ENCODE results near the gene RAB38. TPM values are rescaled to one million over a fixed set of nuclear protein-coding genes. Genes with fewer than 3 reads are reported as not detected.

The RAB38 gene
- total RNA-seq, 1 experiment from 2014 or later: 0.41 TPM

- no peak for TF ChIP-seq CTCF (IDR thresholded peaks at IDR 0.05; ENCODE audit: insufficient read depth in 1 of 2, low read depth in 1 of 2, low read length in 1 of 2, severe bottlenecking in 1 of 2, unreplicated experiment in 1 of 2)
- peaks cover 4% of the 10 kb centered on the region for H3K27me3 Mint-ChIP-seq (ENCODE audit: insufficient read depth, unreplicated experiment)
- Histone ChIP-seq H3K9me3 (no peaks in the 10 kb centered on the region), H3K4me3 (ENCODE audit: low read depth, low read length) (no peak overlapping the region), H3K4me1 (no peaks in the 10 kb centered on the region), H3K27me3 (replicated peaks; ENCODE audit: control insufficient read depth, insufficient read depth, low read length) (no peaks in the 10 kb centered on the region), H3K36me3 (ENCODE audit: control insufficient read depth, insufficient read depth, low read length) (no peaks in the 10 kb centered on the region)
- ChIA-PET POLR2A (no interaction called here), CTCF (no interaction called here)
- intact Hi-C loops (cut with micrococcal nuclease; ENCODE audit: unreplicated experiment): no loop called here
- no TSS peak for BruUV-seq (replicated peaks)
- H3K4me3 Mint-ChIP-seq (ENCODE audit: unreplicated experiment): no peak overlapping the region
- no peaks in the 10 kb centered on the region for H3K9me3 Mint-ChIP-seq (ENCODE audit: unreplicated experiment)
- no peak overlapping the region for H3K27ac Mint-ChIP-seq (ENCODE audit: unreplicated experiment)
- no peaks in the 10 kb centered on the region for H3K36me3 Mint-ChIP-seq (ENCODE audit: insufficient read depth, unreplicated experiment)
- no peaks in the 10 kb centered on the region for H3K4me1 Mint-ChIP-seq (ENCODE audit: low read depth, unreplicated experiment)
- DNase-seq: no peak
Observed at GRCh38 chr11:88203604-88204003, 28.4 kb upstream of the RAB38 start.

GRCh38 chr11:88202498-88202897 is 27.3 kb upstream of the RAB38 start:
- Mint-ChIP-seq H3K27ac (ENCODE audit: unreplicated experiment) (no peak overlapping the region), H3K4me1 (ENCODE audit: low read depth, unreplicated experiment) (no peaks in the 10 kb centered on the region), H3K36me3 (ENCODE audit: insufficient read depth, unreplicated experiment) (no peaks in the 10 kb centered on the region), H3K9me3 (ENCODE audit: unreplicated experiment) (peaks cover under 1% of the 10 kb centered on the region), H3K27me3 (ENCODE audit: insufficient read depth, unreplicated experiment) (peaks cover 4% of the 10 kb centered on the region), H3K4me3 (ENCODE audit: unreplicated experiment) (no peak overlapping the region)
- Histone ChIP-seq H3K4me3 (ENCODE audit: low read depth, low read length) (no peak overlapping the region), H3K27me3 (replicated peaks; ENCODE audit: control insufficient read depth, insufficient read depth, low read length) (no peaks in the 10 kb centered on the region), H3K9me3 (no peaks in the 10 kb centered on the region), H3K36me3 (ENCODE audit: control insufficient read depth, insufficient read depth, low read length) (no peaks in the 10 kb centered on the region), H3K4me1 (no peaks in the 10 kb centered on the region)
- TF ChIP-seq CTCF (IDR thresholded peaks at IDR 0.05; ENCODE audit: insufficient read depth in 1 of 2, low read depth in 1 of 2, low read length in 1 of 2, severe bottlenecking in 1 of 2, unreplicated experiment in 1 of 2): no peak
- ChIA-PET POLR2A (no interaction called here), CTCF (no interaction called here)
- intact Hi-C loops (cut with micrococcal nuclease; ENCODE audit: unreplicated experiment): no loop called here
- DNase-seq: no peak
- no TSS peak for BruUV-seq (replicated peaks)

GRCh38 chr11:88196393-88196792 is 21.1 kb upstream of the RAB38 start:
- H3K27ac Mint-ChIP-seq (ENCODE audit: unreplicated experiment): no peak overlapping the region
- TF ChIP-seq CTCF (IDR thresholded peaks at IDR 0.05; ENCODE audit: insufficient read depth in 1 of 2, low read depth in 1 of 2, low read length in 1 of 2, severe bottlenecking in 1 of 2, unreplicated experiment in 1 of 2): no peak
- no peaks in the 10 kb centered on the region for H3K36me3 Mint-ChIP-seq (ENCODE audit: insufficient read depth, unreplicated experiment)
- intact Hi-C loops (cut with micrococcal nuclease; ENCODE audit: unreplicated experiment): loop anchor here (5.0 kb wide), 1 partner anchor 94 kb away; no protein-coding TSS in a partner anchor
- POLR2A ChIA-PET: no interaction called here
- CTCF ChIA-PET: no interaction called here
- Histone ChIP-seq H3K4me1 (no peaks in the 10 kb centered on the region), H3K4me3 (ENCODE audit: low read depth, low read length) (no peak overlapping the region), H3K27me3 (replicated peaks; ENCODE audit: control insufficient read depth, insufficient read depth, low read length) (no peaks in the 10 kb centered on the region), H3K9me3 (no peaks in the 10 kb centered on the region), H3K36me3 (ENCODE audit: control insufficient read depth, insufficient read depth, low read length) (no peaks in the 10 kb centered on the region)
- H3K4me3 Mint-ChIP-seq (ENCODE audit: unreplicated experiment): no peak overlapping the region
- no peaks in the 10 kb centered on the region for H3K4me1 Mint-ChIP-seq (ENCODE audit: low read depth, unreplicated experiment)
- no TSS peak for BruUV-seq (replicated peaks)
- H3K27me3 Mint-ChIP-seq (ENCODE audit: insufficient read depth, unreplicated experiment): peaks cover 6% of the 10 kb centered on the region
- DNase-seq: no peak
- H3K9me3 Mint-ChIP-seq (ENCODE audit: unreplicated experiment): peaks cover 11% of the 10 kb centered on the region

Measured in Caco-2 (cell line).